GM12892 (cell line): ENCODE data around the gene U2AF2.

Experiments
- DNase-seq: peaks from one replicate; pipeline ENCODE4 v3.0.0; 2011; ENCODE audit not compliant: insufficient read length
- FAIRE-seq: peaks from 2 replicates; lab custom pipeline; 2011; peaks lifted over from hg19 to GRCh38; lab: Jason Lieb, UNC
- POLR2A ChIP-seq: IDR thresholded peaks from 2 replicates; pipeline ENCODE4 v1.6.1; 2011; ENCODE audit warnings: low read depth, low read length, control low read depth
- POLR2AphosphoS5 ChIP-seq: IDR thresholded peaks from 2 replicates; pipeline ENCODE4 v1.6.1; 2011; ENCODE audit warnings: low read depth, low read length, control low read depth
- TAF1 ChIP-seq: IDR thresholded peaks from 2 replicates; pipeline ENCODE4 v1.6.1; 2011; ENCODE audit warnings: low read depth, mild to moderate bottlenecking, control low read depth, low read length, borderline replicate concordance

Gene U2AF2

DNA sequence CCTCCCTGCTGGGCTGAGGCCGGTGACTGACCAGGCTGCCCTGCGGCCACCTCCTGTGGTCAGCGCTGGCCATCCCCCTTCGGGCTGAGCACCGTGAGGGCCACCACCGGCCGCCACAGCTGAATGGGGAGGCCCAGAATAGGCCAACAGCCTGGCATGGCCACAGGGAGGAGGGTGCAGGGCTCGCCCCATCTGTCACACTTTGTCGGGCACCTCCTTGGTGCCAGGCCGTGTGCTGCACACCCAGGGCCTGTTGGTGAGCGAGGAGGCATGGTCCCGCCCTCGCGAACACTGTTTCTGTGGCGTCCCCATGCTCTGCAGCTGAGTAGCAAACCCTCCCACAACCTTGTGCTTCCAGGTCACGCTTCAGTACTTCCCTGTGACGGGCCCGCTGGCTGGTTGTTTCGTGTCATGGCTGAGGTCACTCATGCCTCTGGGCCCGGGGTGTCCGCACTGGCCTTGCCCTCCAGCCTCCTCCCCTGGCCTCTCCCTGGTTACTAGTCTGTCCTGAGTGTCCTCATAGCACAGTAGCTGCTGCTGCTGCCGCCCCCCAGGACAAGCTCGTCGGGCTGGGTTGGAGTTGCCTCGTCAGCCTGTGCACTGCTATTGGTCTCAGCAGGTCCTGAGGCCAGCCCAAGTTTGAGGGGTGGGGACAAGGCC is 35.4 kb downstream of the U2AF2 start:
- DNase-seq (no peak), FAIRE-seq (no peak)
- TF ChIP-seq POLR2AphosphoS5: no peak
- no peak for TF ChIP-seq POLR2A
- TF ChIP-seq TAF1: no peak

- FAIRE-seq (no peak), DNase-seq (no peak)
- TF ChIP-seq TAF1 (no peak), POLR2A (no peak), POLR2AphosphoS5 (no peak)
These were observed 36.1 kb downstream of the U2AF2 start for GRCh38 chr19:55690769-55691545.

GRCh38 chr19:55691561-55692481 is 37.0 kb downstream of the U2AF2 start:
- FAIRE-seq (no peak), DNase-seq (no peak)
- no peak for TF ChIP-seq TAF1
- no peak for TF ChIP-seq POLR2A
- TF ChIP-seq POLR2AphosphoS5: no peak

DNA sequence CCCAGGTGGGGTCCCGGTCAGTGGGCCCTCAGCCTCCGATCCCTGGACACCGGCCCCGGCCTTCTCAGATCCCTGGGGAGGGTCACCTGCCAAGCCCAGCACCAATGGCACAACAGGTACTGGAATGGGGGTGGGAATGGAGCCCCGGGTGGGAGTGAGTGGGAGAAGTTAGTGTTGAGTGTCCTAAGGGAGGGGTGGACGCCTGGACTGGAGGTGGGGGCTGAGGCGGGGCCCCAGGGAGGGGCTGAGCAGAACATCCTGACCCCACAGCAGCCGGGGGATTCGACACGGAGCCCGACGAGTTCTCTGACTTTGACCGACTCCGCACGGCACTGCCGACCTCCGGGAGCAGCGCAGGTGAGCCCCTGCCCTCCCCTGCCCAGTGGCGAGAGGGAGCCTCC is 37.8 kb downstream of the U2AF2 start:
- DNase-seq (no peak), FAIRE-seq (no peak)
- TF ChIP-seq POLR2A (no peak), TAF1 (no peak), POLR2AphosphoS5 (no peak)

GRCh38 chr19:55693336-55693974 is 38.6 kb downstream of the U2AF2 start:
- no peak for DNase-seq
- TF ChIP-seq POLR2AphosphoS5: no peak
- TF ChIP-seq TAF1: no peak
- no peak for TF ChIP-seq POLR2A
- FAIRE-seq: no peak

DNA sequence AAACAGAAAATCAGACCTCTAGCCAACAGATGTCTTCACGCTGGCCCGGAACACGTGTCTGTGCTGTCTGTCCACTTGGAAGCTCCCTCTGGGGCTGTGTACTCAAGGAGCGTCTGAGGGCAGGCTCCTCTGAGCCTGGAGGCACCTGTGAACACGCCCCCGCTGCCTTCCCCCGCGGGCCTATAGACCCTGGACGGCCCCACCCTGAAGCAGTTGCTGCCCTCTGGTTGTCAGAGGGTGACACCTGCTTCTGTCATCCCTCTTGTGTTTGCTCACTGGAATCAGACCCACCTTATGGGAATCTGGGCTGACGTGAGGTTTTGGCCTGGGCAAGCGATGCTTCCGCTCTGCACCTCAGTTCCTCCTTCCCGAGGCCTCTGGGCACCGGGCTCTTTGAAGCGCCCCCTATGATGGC is 39.4 kb downstream of the U2AF2 start:
- no peak for TF ChIP-seq POLR2A
- FAIRE-seq (no peak), DNase-seq (no peak)

GRCh38 chr19:55694656-55695491 is 40.0 kb downstream of the U2AF2 start:
- no peak for DNase-seq
- no peak for FAIRE-seq
- no peak for TF ChIP-seq POLR2A
- TF ChIP-seq POLR2AphosphoS5: no peak
- TF ChIP-seq TAF1: no peak

- no peak for FAIRE-seq
- no peak for TF ChIP-seq POLR2AphosphoS5
- TF ChIP-seq TAF1: no peak
- TF ChIP-seq POLR2A: no peak
- no peak for DNase-seq
These were observed 40.9 kb downstream of the U2AF2 start for GRCh38 chr19:55695511-55696290.

GRCh38 chr19:55696301-55697068 is 41.6 kb downstream of the U2AF2 start:
- TF ChIP-seq POLR2AphosphoS5 (no peak), POLR2A (no peak), TAF1 (no peak)
- no peak for FAIRE-seq
- no peak for DNase-seq
